Measurements from ENCODE around the gene ZNF439.
"Not testable (repeated sequence)": the region's sequence is repeated elsewhere in the genome, so short reads cannot be mapped to it uniquely, and the experiment has no call there.

The ZNF439 gene

DNA sequence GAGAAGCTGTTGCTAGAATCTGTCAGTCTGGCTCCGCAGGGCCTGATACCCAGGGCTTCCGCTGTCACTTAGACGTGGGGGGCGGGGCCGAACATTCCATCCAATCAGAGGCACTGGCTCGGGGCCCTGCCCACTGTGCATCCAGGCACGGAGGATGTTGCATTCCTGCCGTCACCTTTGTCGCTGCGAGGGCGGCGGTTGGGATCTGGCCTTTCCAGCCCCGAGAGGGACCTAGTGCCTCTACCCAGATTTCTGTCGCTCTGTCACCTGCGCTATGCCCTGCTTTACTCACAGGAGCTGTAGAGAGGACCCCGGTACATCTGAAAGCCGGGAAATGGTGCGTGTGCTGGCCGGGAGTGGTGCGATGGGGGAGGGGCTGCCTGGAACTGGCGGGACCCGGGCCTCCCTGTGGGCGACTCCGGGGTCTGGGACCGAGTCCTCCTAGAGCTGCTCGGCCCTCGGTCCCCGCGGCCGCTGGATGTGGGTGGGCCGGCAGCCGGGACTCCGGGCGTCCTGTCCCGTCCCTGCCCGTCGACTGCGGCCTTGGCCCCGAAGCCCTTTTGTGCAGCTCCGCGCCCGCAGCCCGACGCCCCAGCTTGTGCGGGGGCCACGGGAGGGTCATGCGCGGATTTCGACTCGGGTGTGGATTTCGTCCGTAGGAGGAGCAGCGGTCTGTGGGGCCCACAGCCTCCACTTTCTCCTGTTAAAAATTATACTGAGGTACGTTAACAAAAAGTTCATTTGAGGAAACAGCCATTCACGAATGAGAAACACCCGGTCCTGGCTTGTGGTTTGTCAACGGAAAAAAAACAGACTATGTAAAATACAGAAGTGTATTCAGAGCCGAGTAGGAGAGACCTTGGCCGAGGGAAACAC lies at the start of gene ZNF439:
ZNF439 (plus strand) TSS at position 133 of the 876 bp plus-strand sequence; CDS start at position 275, 142 bp downstream.
- Histone ChIP-seq H3K4me1 (ENCODE audit: insufficient read depth, low read length) (peaks cover 7% of the 10 kb centered on the region), H3K36me3 (ENCODE audit: insufficient read depth, low read length) (no peaks in the 10 kb centered on the region), H3K4me3 (ENCODE audit: low read depth in 1 of 2, low read length in 2 of 2) (peak within 1 kb of the TSS; percentile 44 to 81), H3K9ac (ENCODE audit: low read length) (no peak within 1 kb of the TSS), H3K27ac (ENCODE audit: low read depth, low read length) (peak within 1 kb of the TSS; percentile 80), H3K27me3 (ENCODE audit: control insufficient read depth in 1 of 2, insufficient read depth in 2 of 2, low read length in 2 of 2) (no peaks in the 10 kb centered on the region), H3K9me3 (ENCODE audit: low read length) (no peaks in the 10 kb centered on the region)

DNA sequence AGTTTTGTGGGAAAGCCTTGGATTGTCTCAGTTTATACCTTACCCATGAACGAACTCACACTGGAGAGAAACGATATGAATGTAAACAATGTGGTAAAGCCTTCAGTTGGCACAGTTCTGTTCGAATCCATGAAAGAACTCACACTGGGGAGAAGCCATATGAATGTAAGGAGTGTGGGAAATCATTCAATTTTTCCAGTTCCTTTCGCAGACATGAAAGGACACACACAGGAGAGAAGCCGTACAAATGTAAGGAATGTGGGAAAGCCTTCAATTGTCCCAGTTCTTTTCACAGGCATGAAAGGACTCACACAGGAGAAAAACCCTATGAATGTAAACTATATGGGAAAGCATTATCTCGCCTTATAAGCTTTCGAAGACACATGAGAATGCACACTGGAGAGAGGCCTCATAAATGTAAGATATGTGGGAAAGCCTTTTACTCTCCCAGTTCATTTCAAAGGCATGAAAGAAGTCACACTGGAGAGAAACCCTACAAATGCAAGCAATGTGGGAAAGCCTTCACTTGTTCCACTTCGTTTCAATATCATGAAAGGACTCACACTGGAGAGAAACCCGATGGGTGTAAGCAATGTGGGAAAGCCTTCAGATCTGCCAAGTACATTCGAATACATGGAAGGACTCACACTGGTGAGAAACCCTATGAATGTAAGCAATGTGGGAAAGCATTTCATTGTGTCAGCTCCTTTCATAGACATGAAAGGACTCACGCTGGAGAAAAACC lies 42.0 kb upstream of the ZNF439 start:
- H3K27ac ChIP-seq (ENCODE audit: low read depth, low read length): no peak overlapping the region
- H3K4me1 ChIP-seq (ENCODE audit: insufficient read depth, low read length): no peaks in the 10 kb centered on the region
- H3K36me3 ChIP-seq (ENCODE audit: insufficient read depth, low read length): peaks cover 10% of the 10 kb centered on the region
- no peak overlapping the region for H3K9ac ChIP-seq (ENCODE audit: low read length)
- no peak overlapping the region for H3K4me3 ChIP-seq (ENCODE audit: low read depth in 1 of 2, low read length in 2 of 2)
- H3K9me3 ChIP-seq (ENCODE audit: low read length): peaks cover 14% of the 10 kb centered on the region
- no peaks in the 10 kb centered on the region for H3K27me3 ChIP-seq (ENCODE audit: control insufficient read depth in 1 of 2, insufficient read depth in 2 of 2, low read length in 2 of 2)

DNA sequence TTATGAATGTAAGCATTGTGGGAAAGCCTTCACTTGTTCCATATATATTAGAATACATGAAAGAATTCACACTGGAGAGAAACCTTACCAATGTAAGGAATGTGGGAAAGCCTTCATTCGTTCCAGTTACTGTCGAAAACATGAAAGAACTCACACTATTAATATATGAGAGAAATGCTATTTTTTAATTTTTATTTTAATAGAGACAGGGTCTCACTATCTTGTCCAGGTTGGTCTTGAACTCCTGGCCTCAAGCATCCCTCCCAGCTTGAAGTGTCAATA lies 41.5 kb upstream of the ZNF439 start:
- peaks cover 10% of the 10 kb centered on the region for H3K36me3 ChIP-seq (ENCODE audit: insufficient read depth, low read length)

DNA sequence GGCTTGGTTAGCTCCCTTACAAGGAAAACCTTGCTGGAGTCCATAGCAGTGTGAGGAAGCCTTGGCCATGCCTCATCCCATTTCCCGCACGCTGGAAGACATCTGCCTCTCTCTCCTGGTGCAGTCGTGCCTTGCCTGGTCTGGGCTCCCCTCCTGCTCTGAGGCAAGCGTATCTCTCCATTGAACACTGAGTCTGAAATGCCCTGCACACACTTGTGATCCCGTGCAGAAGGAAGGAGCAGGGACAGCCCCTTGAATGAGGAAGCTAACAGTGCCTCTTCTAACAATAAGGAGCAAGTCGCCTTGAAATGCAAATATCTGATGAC lies 34.9 kb upstream of the ZNF439 start:
- Histone ChIP-seq H3K4me1 (ENCODE audit: insufficient read depth, low read length) (peaks cover 7% of the 10 kb centered on the region), H3K27me3 (ENCODE audit: control insufficient read depth in 1 of 2, insufficient read depth in 2 of 2, low read length in 2 of 2) (no peaks in the 10 kb centered on the region), H3K4me3 (ENCODE audit: low read depth in 1 of 2, low read length in 2 of 2) (peak overlapping the region; percentile 78 to 88), H3K9ac (ENCODE audit: low read length) (peak overlapping the region; percentile 71), H3K9me3 (ENCODE audit: low read length) (no peaks in the 10 kb centered on the region), H3K27ac (ENCODE audit: low read depth, low read length) (peak overlapping the region; percentile 91), H3K36me3 (ENCODE audit: insufficient read depth, low read length) (no peaks in the 10 kb centered on the region)

More for the DNA sequence above, 41.5 kb upstream of the ZNF439 start:
- Histone ChIP-seq H3K4me3 (ENCODE audit: low read depth in 1 of 2, low read length in 2 of 2) (no peak overlapping the region), H3K27me3 (ENCODE audit: control insufficient read depth in 1 of 2, insufficient read depth in 2 of 2, low read length in 2 of 2) (no peaks in the 10 kb centered on the region), H3K9ac (ENCODE audit: low read length) (no peak overlapping the region), H3K27ac (ENCODE audit: low read depth, low read length) (no peak overlapping the region), H3K4me1 (ENCODE audit: insufficient read depth, low read length) (no peaks in the 10 kb centered on the region), H3K9me3 (ENCODE audit: low read length) (peaks cover 14% of the 10 kb centered on the region)

DNA sequence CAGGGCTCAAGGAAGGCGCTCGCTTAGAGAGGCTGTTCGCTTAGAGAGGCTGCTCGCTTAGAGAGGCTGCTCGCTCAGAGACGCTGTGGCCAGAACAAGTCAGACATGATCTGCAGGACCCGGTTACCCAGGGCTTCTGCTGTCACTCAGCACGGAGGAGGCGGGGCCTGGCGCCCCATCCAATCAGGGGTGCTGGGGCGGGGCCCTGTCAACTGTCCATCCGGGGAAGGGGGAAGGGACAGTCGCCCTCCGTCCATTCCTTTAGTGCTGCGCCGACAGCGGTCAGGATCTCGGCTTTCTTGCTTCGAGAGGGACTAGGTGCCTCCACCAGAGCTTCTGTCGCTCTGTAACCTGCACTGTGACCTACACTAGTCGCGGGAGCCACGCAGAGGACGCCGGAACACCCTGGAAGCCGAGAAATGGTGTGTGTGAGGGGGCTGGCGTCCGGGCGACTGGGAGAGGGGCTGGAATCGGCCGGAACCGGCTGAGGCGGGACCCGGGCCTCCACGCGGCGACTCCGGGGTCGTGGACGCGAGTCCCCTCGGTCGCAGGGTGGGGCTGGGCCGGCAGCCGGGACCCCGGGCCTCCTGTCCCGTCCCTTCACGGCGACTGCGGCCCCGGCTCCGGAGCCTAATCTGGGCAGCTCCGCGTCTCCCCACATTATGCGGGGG lies 34.4 kb upstream of the ZNF439 start, which contains the start of gene ZNF440:
ZNF440 (plus strand) TSS at position 245 of the 671 bp plus-strand sequence; CDS start at position 420, 175 bp downstream.
- H3K9ac ChIP-seq (ENCODE audit: low read length): peak within 1 kb of the TSS; percentile 71
- H3K36me3 ChIP-seq (ENCODE audit: insufficient read depth, low read length): no peaks in the 10 kb centered on the region
- peaks cover 7% of the 10 kb centered on the region for H3K4me1 ChIP-seq (ENCODE audit: insufficient read depth, low read length)
- H3K4me3 ChIP-seq (ENCODE audit: low read depth in 1 of 2, low read length in 2 of 2): peak within 1 kb of the TSS; percentile 78 to 88
- no peaks in the 10 kb centered on the region for H3K9me3 ChIP-seq (ENCODE audit: low read length)
- no peaks in the 10 kb centered on the region for H3K27me3 ChIP-seq (ENCODE audit: control insufficient read depth in 1 of 2, insufficient read depth in 2 of 2, low read length in 2 of 2)
- H3K27ac ChIP-seq (ENCODE audit: low read depth, low read length): peak within 1 kb of the TSS; percentile 91

DNA sequence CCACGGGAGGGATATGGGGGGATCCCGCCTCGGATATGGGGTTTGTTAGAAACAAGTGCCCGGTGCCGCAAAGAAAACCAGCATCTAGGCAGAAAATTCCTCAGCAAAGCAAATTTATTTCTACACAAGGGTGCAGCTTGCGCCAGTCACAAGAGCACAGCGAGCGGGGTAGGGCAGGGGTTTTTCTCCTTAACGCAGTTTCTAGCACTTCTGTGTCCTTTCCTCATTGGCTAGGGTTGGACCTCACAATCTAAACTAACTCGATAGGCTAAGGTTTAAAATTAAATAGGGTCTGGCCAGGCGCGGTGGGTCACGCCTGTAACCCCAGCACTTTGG lies 33.9 kb upstream of the ZNF439 start:
- Histone ChIP-seq H3K36me3 (ENCODE audit: insufficient read depth, low read length) (no peaks in the 10 kb centered on the region), H3K4me3 (ENCODE audit: low read depth in 1 of 2, low read length in 2 of 2) (peak overlapping the region; percentile 78 to 88), H3K9me3 (ENCODE audit: low read length) (no peaks in the 10 kb centered on the region), H3K27ac (ENCODE audit: low read depth, low read length) (peak overlapping the region; percentile 91), H3K27me3 (ENCODE audit: control insufficient read depth in 1 of 2, insufficient read depth in 2 of 2, low read length in 2 of 2) (no peaks in the 10 kb centered on the region), H3K4me1 (ENCODE audit: insufficient read depth, low read length) (peaks cover 7% of the 10 kb centered on the region), H3K9ac (ENCODE audit: low read length) (peak overlapping the region; percentile 71)

DNA sequence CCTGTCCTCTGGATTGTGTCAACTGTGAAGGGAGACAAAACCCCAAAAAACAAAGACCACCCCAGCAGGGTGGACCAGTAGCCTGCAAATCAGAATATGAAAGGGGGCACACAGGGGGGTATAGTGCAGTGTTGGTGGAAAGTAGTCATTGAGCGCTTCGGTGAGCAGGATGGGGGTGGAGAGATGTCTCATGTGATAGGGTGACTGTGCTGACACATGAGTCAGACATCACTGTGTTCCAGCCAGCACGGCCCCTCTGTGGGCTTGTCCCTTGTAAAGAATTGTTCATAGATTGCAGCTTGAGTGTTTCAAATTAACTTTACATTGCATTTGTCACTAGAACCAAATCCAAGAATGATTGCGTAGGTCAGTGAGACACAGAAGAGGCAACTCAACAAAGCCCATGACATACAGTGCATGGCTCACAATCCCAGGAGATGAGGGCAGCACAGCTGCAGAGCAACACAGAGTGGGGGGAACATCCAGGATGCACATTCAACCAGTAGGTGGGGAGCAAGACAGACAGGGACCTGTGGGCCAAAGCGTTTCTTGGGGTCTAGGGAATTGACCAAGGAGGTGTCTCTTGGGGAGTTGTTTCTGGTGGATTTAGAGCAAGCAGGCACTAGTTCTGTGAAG lies 26.9 kb upstream of the ZNF439 start:
- no peaks in the 10 kb centered on the region for H3K9me3 ChIP-seq (ENCODE audit: low read length)

DNA sequence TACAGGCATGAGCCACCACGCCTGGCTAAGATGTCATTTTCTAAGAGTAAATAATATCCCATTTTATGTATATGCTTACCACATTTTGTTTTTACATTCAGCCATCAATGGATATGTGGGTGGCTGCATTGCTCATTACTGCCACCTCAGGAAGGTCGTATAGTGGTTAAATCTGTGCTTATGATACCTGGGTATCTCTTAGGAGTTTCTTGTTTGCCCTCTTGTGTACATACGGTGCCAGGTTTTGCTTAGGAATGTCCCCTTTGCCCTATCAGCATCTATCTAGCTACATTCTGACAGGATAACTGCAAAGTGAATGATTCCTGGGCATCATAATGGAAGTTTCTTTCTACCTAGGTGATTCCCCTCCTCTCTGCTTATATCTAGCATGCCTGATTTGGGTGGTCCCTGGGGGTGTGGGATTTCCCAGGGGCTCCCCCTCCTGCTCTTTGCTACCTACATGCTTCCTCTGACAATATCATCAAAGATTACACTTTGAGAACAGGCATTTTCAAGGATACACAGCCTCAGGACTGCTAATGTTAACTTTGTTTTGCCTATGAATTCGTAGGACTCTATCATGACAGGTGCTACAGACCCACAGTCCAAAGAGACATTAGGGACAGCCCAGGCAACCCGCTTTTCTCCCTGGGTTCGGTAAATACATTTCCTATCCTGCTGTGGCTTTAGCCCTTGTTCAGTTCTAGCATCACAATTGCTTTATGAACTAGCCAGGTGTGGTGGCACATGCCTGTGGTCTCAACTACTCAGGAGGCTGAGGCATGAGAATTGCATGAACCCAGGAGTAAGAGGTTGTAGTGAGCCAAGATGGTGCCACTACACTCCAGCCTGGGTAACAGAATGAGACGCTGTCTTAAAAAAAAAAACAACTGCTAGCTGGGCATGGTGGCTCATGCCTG lies 19.3 kb upstream of the ZNF439 start:
- H3K27me3 ChIP-seq (ENCODE audit: control insufficient read depth in 1 of 2, insufficient read depth in 2 of 2, low read length in 2 of 2); H3K4me3 ChIP-seq (ENCODE audit: low read depth in 1 of 2, low read length in 2 of 2); H3K27ac ChIP-seq (ENCODE audit: low read depth, low read length); H3K4me1 ChIP-seq (ENCODE audit: insufficient read depth, low read length); H3K9ac ChIP-seq (ENCODE audit: low read length): not testable (repeated sequence)
- Histone ChIP-seq H3K36me3 (ENCODE audit: insufficient read depth, low read length) (peaks cover 20% of the 10 kb centered on the region), H3K9me3 (ENCODE audit: low read length) (peaks cover 21% of the 10 kb centered on the region)

More for the DNA sequence above, 26.9 kb upstream of the ZNF439 start:
- no peak overlapping the region for H3K27ac ChIP-seq (ENCODE audit: low read depth, low read length)
- H3K4me3 ChIP-seq (ENCODE audit: low read depth in 1 of 2, low read length in 2 of 2): no peak overlapping the region
- no peaks in the 10 kb centered on the region for H3K27me3 ChIP-seq (ENCODE audit: control insufficient read depth in 1 of 2, insufficient read depth in 2 of 2, low read length in 2 of 2)
- no peaks in the 10 kb centered on the region for H3K4me1 ChIP-seq (ENCODE audit: insufficient read depth, low read length)
- H3K9ac ChIP-seq (ENCODE audit: low read length): no peak overlapping the region
- H3K36me3 ChIP-seq (ENCODE audit: insufficient read depth, low read length): peaks cover 9% of the 10 kb centered on the region

DNA sequence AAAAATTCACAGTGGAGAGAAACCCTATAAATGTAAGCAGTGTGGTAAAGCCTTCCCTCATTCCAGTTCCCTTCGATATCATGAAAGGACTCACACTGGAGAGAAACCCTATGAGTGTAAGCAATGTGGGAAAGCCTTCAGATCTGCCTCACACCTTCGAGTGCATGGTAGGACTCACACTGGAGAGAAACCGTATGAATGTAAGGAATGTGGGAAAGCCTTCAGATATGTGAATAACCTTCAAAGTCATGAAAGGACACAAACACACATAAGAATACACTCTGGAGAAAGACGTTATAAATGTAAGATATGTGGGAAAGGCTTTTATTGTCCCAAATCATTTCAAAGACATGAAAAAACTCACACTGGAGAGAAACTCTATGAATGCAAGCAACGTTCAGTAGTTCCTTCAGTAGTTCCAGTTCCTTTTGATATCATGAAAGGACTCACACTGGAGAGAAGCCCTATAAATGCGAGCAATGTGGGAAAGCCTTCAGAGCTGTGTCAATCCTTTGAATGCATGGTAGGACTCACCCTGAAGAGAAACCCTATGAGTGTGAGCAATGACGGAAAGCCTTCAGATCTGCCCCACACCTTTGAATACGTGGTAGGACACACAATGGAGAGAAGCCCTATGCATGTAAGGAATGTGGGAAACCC lies 16.1 kb upstream of the ZNF439 start:
- Histone ChIP-seq H3K9me3 (ENCODE audit: low read length) (peaks cover 21% of the 10 kb centered on the region), H3K4me1 (ENCODE audit: insufficient read depth, low read length) (no peaks in the 10 kb centered on the region), H3K27me3 (ENCODE audit: control insufficient read depth in 1 of 2, insufficient read depth in 2 of 2, low read length in 2 of 2) (no peaks in the 10 kb centered on the region), H3K9ac (ENCODE audit: low read length) (no peak overlapping the region), H3K27ac (ENCODE audit: low read depth, low read length) (no peak overlapping the region), H3K4me3 (ENCODE audit: low read depth in 1 of 2, low read length in 2 of 2) (peak overlapping the region in 1 of 2 donors; percentile 2), H3K36me3 (ENCODE audit: insufficient read depth, low read length) (peaks cover 20% of the 10 kb centered on the region)

DNA sequence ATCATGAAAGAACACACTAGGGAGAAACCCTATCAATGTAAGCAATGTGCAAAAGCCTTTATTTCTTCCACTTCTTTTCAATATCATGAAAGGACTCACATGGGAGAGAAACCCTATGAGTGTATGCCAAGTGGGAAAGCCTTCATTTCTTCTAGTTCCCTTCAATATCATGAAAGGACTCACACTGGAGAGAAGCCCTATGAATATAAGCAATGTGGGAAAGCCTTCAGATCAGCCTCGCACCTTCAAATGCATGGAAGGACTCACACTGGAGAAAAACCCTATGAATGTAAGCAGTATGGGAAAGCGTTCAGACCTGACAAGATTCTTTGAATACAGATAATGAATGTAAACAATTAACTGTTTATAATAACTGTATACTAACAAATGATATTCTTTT lies 15.0 kb upstream of the ZNF439 start:
- Histone ChIP-seq H3K9me3 (ENCODE audit: low read length) (peaks cover 21% of the 10 kb centered on the region), H3K27ac (ENCODE audit: low read depth, low read length) (no peak overlapping the region), H3K27me3 (ENCODE audit: control insufficient read depth in 1 of 2, insufficient read depth in 2 of 2, low read length in 2 of 2) (no peaks in the 10 kb centered on the region), H3K9ac (ENCODE audit: low read length) (no peak overlapping the region), H3K4me3 (ENCODE audit: low read depth in 1 of 2, low read length in 2 of 2) (no peak overlapping the region), H3K4me1 (ENCODE audit: insufficient read depth, low read length) (no peaks in the 10 kb centered on the region), H3K36me3 (ENCODE audit: insufficient read depth, low read length) (peaks cover 20% of the 10 kb centered on the region)

All from muscle layer of colon (tissue), 2 donors.